Endothelial cell of umbilical vein (primary cell): ENCODE results near the gene KIAA1217. TPM values are rescaled to one million over a fixed set of nuclear protein-coding genes. Genes with fewer than 3 reads are reported as not detected.

Source experiments
- BruUV-seq: library from RNA; stranded (reverse); fragments of 400-500 nt; replicated peaks from 2 replicates; lab custom pipeline; 2021; lab: Mats Ljungman, UMichigan
- CTCF ChIA-PET: fragments of 300-600, 350-600 bp; sonication (Branson Sonifier 250); formaldehyde crosslinking; loops from one replicate; lab custom pipeline; 2021; ENCODE audit warnings: antibody characterized with exemption, inconsistent platforms; lab: Charles Lee
- POLR2A ChIA-PET: fragments of 300-600, 350-600 bp; sonication (Branson Sonifier 250); formaldehyde crosslinking; loops from one replicate; lab custom pipeline; 2021; ENCODE audit warnings: antibody characterized with exemption, inconsistent platforms; lab: Charles Lee
- DNase-seq: peaks from one replicate; pipeline ENCODE4 v3.0.0-alpha.2; 2011; ENCODE audit warnings: low read depth, low spot score
- FAIRE-seq: peaks from 2 replicates; lab custom pipeline; 2011; peaks lifted over from hg19 to GRCh38; lab: Jason Lieb, UNC
- H2AFZ ChIP-seq: 2 replicates; pipeline ENCODE4 v1.6.0; 2012; ENCODE audit warnings: low read depth, low read length, control low read depth, inconsistent platforms
- H3K27ac ChIP-seq: 2 replicates; pipeline ENCODE4 v1.5.1; 2011; ENCODE audit warnings: low read depth, mild to moderate bottlenecking, control low read depth, low read length, moderate library complexity; ENCODE audit not compliant: insufficient read depth
- H3K27me3 ChIP-seq, 2 experiments: 2 replicates each; pipeline versions ENCODE4 v1.6.0 to v1.6.1; 2011; ENCODE audit warnings: low read length in 2 of 2, mixed read lengths in 1 of 2; ENCODE audit not compliant: control insufficient read depth in 2 of 2, insufficient read depth in 2 of 2
- H3K36me3 ChIP-seq, 2 experiments: 2 replicates in 1 of 2; 3 replicates in 1 of 2; pipeline ENCODE4 v1.5.1; 2011; ENCODE audit warnings: low read length in 2 of 2, mild to moderate bottlenecking in 1 of 2, moderate library complexity in 1 of 2; ENCODE audit not compliant: control insufficient read depth in 2 of 2, insufficient read depth in 2 of 2; ENCODE audit errors: extremely low read depth in 1 of 2
- H3K4me1 ChIP-seq: 3 replicates; pipeline ENCODE4 v1.5.1; 2011; ENCODE audit warnings: mild to moderate bottlenecking, low read length; ENCODE audit not compliant: control insufficient read depth, insufficient read depth; ENCODE audit errors: extremely low read depth
- H3K4me2 ChIP-seq: 2 replicates; pipeline ENCODE4 v1.6.1; 2011; ENCODE audit warnings: low read length, control low read depth, mixed read lengths; ENCODE audit not compliant: insufficient read depth
- H3K4me3 ChIP-seq, 3 experiments: fragments of 200-600 bp in 1 of 3; sonication (generic), shearing (Covaris generic) in 1 of 3; replicated peaks in 1 of 3; 2 replicates each; pipeline ENCODE4 v1.5.1; 2011 to 2016; ENCODE audit warnings: control low read depth in 3 of 3, low read length in 3 of 3, mild to moderate bottlenecking in 2 of 3, inconsistent platforms in 1 of 3, low read depth in 1 of 3, moderate library complexity in 1 of 3; ENCODE audit not compliant: insufficient read depth in 1 of 3
- H3K79me2 ChIP-seq: 2 replicates; pipeline ENCODE4 v1.6.0; 2012; ENCODE audit warnings: low read length, inconsistent platforms; ENCODE audit not compliant: control insufficient read depth, insufficient read depth
- H3K9ac ChIP-seq: replicated peaks from 2 replicates; pipeline ENCODE3; 2011; ENCODE audit warnings: low read length, control low read depth; ENCODE audit not compliant: insufficient read depth; ENCODE audit errors: extremely low read depth
- H3K9me1 ChIP-seq: replicated peaks from 3 replicates; pipeline ENCODE4 v1.6.0; 2011; ENCODE audit warnings: mild to moderate bottlenecking, low read length; ENCODE audit not compliant: control insufficient read depth, insufficient read depth; ENCODE audit errors: extremely low read depth
- H3K9me3 ChIP-seq: replicated peaks from 2 replicates; pipeline ENCODE4 v1.5.1; 2012; ENCODE audit warnings: low read length, inconsistent platforms; ENCODE audit not compliant: control insufficient read depth, insufficient read depth
- H4K20me1 ChIP-seq: replicated peaks from 2 replicates; pipeline ENCODE3; 2011; ENCODE audit warnings: mild to moderate bottlenecking, low read length; ENCODE audit not compliant: control insufficient read depth, insufficient read depth; ENCODE audit errors: extremely low read depth
- CTCF ChIP-seq, 2 donors: IDR thresholded peaks; 1 replicate in 1 of 2; 2 replicates in 1 of 2; pipeline ENCODE4 v1.5.1; 2011; ENCODE audit warnings: low read length in 2 of 2, mild to moderate bottlenecking in 2 of 2, moderate library complexity in 2 of 2, control low read depth in 1 of 2, inconsistent platforms in 1 of 2, low read depth in 1 of 2; ENCODE audit not compliant: insufficient read depth in 1 of 2; ENCODE audit errors: extremely low read depth in 1 of 2
- EZH2 ChIP-seq: IDR thresholded peaks from 2 replicates; pipeline ENCODE4 v1.6.1; 2012; ENCODE audit warnings: borderline replicate concordance, low read depth, mild to moderate bottlenecking, moderate library complexity, low read length, inconsistent platforms; ENCODE audit not compliant: severe bottlenecking
- FOS ChIP-seq: IDR thresholded peaks from 2 replicates; pipeline ENCODE4 v1.6.1; 2011; ENCODE audit warnings: mild to moderate bottlenecking, low read length, moderate library complexity, borderline replicate concordance; ENCODE audit not compliant: insufficient read depth
- GATA2 ChIP-seq: IDR thresholded peaks from 2 replicates; pipeline ENCODE4 v1.7.0; 2011; ENCODE audit warnings: low read depth, mild to moderate bottlenecking, moderate library complexity, mixed read lengths, low read length; ENCODE audit not compliant: insufficient read length, insufficient read depth
- JUN ChIP-seq: IDR thresholded peaks from 2 replicates; pipeline ENCODE4 v1.6.1; 2011; ENCODE audit warnings: borderline replicate concordance, low read depth; ENCODE audit not compliant: insufficient read length, insufficient read depth
- MAX ChIP-seq: IDR thresholded peaks from 2 replicates; pipeline ENCODE4 v1.6.1; 2011; ENCODE audit not compliant: insufficient read depth, insufficient read length
- MYC ChIP-seq: IDR thresholded peaks from one replicate; pipeline ENCODE4 v1.6.1; 2011; ENCODE audit warnings: mild to moderate bottlenecking, low read depth, low read length
- POLR2A ChIP-seq: IDR thresholded peaks from 2 replicates; pipeline ENCODE4 v1.6.1; 2012; ENCODE audit warnings: low read depth, mild to moderate bottlenecking, control low read depth, low read length
- POLR2AphosphoS5 ChIP-seq: IDR thresholded peaks from 2 replicates; pipeline ENCODE4 v1.6.1; 2012; ENCODE audit warnings: low read depth, mild to moderate bottlenecking, control low read depth, low read length, moderate library complexity; ENCODE audit not compliant: insufficient read depth
- dilution Hi-C: fragments of 300-500 bp; cut with MboI; formaldehyde crosslinking; loops from one replicate; pipeline ENCODE4 v1.15.0; 2019; ENCODE audit warnings: low sequenced_read_pairs; ENCODE audit not compliant: extremely low pct_ligation_motif_present
- intact Hi-C: fragments of 100-400 bp; cut with micrococcal nuclease; formaldehyde crosslinking; loops from one replicate; pipeline ENCODE4 v1.10.0; 2022
- polyA plus RNA-seq, 4 experiments: library from polyadenylated mRNA; depleted of rRNA in 3 of 4; stranded (reverse) in 3 of 4; unstranded in 1 of 4; fragments of >200 nt; gene quantifications; 2 replicates each; pipeline versions ENCODE4 v1.2.1 to v1.2.3, GENCODE V29; 2011 to 2012; ENCODE audit warnings: missing spikeins in 1 of 4
- total RNA-seq: library from RNA; stranded (reverse); gene quantifications from 2 replicates; pipeline ENCODE4 v1.2.3, GENCODE V29; 2021

The KIAA1217 gene
- total and polyA plus RNA-seq, 2 donors (not counting 3 experiments of a cell fraction or from before 2014, with no cell fraction given), result 0.83 to 10.3 TPM

- Histone ChIP-seq H3K36me3 (no peaks in the 10 kb centered on the region), H3K9ac (no peak overlapping the region), H2AFZ (no peak overlapping the region), H3K4me2 (no peak overlapping the region), H4K20me1 (no peaks in the 10 kb centered on the region), H3K4me1 (no peaks in the 10 kb centered on the region), H3K4me3 (no peak overlapping the region), H3K79me2 (no peaks in the 10 kb centered on the region), H3K27ac (no peak overlapping the region), H3K9me3 (no peaks in the 10 kb centered on the region), H3K9me1 (no peaks in the 10 kb centered on the region), H3K27me3 (no peaks in the 10 kb centered on the region)
- dilution Hi-C loops, result no loop called here
- no TSS peak for BruUV-seq
- no peak for FAIRE-seq
- ChIA-PET CTCF (interaction anchor here (1.2 kb wide), 1 partner anchor 11 kb away, joined by 3 read pairs; no protein-coding TSS in a partner anchor), POLR2A (no interaction called here)
- DNase-seq, result no peak
- TF ChIP-seq FOS (no peak), MYC (no peak), POLR2AphosphoS5 (no peak), JUN (no peak), EZH2 (no peak), CTCF (IDR thresholded peaks at IDR 0.05; ENCODE audit: extremely low read depth in 1 of 2, insufficient read depth in 1 of 2, low read depth in 1 of 2, low read length in 2 of 2) (no peak), MAX (no peak), GATA2 (no peak), POLR2A (no peak)
- intact Hi-C loops, result no loop called here
These were observed 1.6 kb upstream of the KIAA1217 start for GRCh38 chr10:24207341-24207740.
